IPS-NIHi11 (cell line): ENCODE results near the gene CELF4.
A peak's percentile ranks its signal among the peaks of the same experiment; 100 is the strongest.

Experiments
- DNase-seq: peaks from one replicate; pipeline ENCODE4 v3.0.0; 2012; ENCODE audit warnings: mixed read lengths, low spot score

CELF4 gene

GRCh38 chr18:37572736-37573135 lies 7.1 kb upstream of the CELF4 start:
- DNase-seq, result no peak

DNA sequence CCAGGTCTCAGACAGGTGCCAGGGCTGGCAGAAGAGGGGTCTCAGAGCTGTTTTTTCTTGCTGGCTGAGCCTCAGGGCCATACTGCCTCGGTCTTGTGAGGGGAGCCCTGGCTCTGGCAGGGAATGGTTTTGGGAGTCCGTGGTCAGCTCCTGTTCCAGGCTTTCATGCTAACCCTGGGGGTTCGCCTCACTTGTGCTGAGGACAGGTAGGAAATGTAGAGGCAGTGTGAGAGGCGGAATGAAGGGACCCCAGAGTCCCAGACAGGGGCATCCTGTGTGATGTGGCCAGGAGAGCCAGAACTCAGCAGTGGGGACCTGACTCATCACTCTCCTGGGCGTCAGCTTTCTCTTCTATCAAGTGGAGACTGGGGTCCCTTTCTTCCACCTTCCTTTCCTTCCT lies 5.7 kb upstream of the CELF4 start:
- no peak for DNase-seq

DNA sequence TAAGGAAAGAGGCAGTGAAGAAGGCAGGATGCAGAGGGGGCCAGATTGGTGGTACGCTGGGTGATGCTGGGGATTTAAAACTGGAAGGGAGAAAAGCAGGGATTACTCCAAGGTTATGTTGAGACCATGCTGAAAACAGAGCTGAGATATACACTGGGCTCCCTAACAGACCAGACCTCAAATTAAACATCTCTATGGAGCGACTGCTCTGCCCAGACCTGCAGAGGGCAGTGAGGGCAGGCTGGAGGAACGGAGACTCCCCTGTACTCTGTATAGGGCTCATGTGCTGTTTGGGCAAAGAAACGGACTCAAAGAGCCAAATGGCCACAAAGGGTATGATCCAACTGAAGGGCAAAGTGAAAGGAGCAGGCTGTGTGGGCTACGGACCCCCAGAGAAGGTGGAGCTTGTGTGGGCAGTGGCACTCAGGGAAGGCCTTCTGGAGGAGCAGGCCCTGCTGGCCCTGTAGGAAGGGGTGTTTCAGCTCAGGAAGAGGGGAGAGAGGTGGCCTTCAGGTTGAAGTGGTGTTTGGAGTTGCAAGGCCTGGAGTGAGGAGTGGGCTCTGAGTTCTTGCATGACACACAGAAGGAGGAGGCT lies 4.8 kb upstream of the CELF4 start:
- DNase-seq, result no peak

- no peak for DNase-seq
These were observed 3.1 kb upstream of the CELF4 start for GRCh38 chr18:37568671-37569070.

DNA sequence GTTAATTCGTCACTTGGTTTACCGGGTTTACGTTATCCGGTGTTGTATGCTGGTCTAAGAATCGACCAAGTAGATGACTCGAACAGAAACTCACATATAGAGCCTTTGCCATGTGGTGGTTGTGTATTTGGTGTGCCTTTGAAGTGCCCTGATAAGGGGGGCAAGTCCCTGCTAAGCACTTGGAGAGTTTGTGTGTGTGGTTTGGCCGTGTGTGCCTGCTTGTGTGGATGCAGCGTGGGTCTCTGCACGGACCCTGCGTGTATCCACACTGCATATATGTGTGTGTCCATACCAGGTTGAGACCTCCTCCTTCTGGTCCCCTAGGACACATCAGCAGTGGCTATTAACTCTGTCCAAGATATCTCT lies 2.4 kb upstream of the CELF4 start:
- DNase-seq, result no peak

- no peak for DNase-seq
These were observed 1.7 kb upstream of the CELF4 start for GRCh38 chr18:37567061-37567993.

DNA sequence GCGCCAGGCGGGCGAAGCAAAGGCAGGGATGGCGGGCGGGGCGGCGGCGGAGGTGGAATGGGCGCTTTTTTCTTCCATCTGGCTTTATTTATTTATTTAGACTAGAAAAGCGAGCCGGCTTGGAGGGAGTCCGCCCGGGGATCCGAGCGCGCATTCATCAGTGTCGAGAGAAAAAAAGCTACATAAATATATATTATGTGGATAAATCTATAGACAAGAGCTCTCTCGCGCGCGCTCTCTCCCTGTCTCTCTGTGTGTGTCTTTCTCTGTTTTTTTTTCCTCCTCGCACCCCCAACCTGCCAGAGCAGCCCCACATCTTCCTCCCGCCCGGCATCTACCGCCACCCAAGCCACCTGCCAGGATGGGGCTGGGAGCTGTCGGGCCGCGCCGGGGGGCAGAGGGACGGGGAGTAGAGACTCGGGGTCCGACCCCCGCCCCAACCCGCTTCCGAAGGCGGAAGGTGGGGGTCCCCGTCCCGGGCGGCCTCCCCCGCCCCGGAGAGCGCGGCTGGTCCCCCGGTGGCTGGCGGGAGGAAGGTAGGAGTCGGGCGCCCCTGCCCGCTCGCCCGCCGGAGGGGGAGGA lies 972 bp upstream of the CELF4 start:
- no peak for DNase-seq

DNA sequence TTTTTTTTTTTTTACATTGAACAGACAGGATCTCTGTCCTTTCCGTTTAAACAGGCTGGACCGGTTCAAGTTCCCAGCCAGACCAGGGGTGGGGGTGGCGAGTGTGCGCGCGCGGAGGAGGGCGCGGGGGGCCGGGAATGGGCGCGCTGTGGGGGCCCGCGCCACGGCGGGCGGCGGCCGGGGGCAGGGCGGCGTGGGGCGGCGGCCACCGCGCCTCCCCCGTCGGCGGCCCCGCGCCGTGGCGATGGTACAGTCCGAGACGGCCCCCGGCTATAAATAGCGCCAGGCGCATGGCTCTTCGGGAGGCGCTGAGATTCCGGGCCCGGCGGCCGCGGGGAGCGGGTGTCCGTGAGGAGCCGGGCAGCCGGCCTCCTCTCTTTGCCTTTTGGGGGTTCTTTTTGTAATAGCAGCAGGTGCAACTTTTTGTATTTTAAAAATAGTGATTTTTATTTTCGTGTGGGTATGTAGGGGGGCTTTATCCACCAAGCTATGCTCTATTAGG lies 430 bp upstream of the CELF4 start:
- DNase-seq, result peak; percentile 87

- peak; percentile 84 for DNase-seq
These were observed 892 bp downstream of the CELF4 start for GRCh38 chr18:37564711-37565100.

DNA sequence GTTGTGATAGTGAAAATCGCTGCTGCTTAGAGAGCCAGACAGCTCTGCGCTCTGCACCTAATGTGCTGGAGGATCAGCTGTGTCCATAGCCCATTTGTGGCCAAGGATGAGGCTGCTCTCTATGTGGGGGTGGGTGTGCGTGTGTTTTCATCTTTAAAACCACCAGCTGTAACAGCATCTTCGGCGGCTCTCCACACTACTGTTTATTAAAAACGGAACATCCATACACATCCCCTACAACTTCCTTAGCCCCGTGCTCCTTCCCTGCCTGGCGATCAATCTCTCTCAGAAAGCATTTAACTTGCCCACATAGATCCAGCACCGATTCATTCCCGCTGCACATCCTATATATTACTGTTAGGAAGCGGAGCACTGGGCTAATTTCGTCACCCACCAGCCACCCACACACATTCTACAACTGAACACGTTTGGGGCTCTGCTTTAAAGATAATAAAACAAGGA lies 1.6 kb downstream of the CELF4 start:
- no peak for DNase-seq

DNA sequence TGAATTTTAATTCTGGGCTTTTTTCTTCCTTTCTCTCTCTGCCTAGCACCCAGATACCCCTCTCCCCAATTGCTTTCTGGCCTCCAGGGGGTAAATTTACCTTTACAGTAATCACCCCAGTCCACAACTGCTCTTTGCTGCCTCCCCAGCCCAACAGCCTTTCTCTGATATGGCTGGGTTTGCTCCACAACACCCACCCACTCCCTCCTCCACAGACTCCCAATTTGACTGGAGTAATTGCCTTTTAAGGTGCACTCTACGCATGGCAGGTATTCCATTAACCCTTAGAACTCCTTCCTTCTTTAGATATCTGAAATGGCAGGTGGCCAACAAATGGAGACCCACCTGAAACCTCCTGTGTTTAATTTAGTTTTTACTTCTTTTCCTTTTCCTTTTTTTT lies 3.6 kb downstream of the CELF4 start:
- no peak for DNase-seq

DNA sequence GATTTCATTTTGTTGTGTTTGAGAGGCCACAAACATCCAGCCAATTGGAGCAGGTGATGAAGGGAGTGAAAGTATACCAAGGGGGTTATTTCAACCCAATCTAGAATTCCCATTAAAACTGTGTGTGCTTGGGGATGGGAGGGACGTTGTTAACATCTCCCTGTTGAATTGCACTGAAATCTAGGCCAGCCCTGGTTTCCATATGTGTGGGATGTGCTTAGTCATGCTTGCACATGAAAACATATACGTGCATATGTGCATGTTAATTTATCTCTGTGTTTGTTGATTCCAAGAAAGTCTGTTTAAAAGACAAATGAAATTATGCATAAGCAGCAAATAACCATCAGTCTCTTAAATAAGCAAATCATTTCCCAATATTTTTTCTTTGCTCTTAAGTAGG lies 5.6 kb downstream of the CELF4 start:
- DNase-seq, result no peak

GRCh38 chr18:37559194-37559593 lies 6.4 kb downstream of the CELF4 start:
- no peak for DNase-seq

- DNase-seq, result peak; percentile 77
These were observed 11.2 kb downstream of the CELF4 start for GRCh38 chr18:37554399-37554787.

GRCh38 chr18:37553633-37554398 lies 11.8 kb downstream of the CELF4 start:
- DNase-seq, result peak; percentile 75

DNA sequence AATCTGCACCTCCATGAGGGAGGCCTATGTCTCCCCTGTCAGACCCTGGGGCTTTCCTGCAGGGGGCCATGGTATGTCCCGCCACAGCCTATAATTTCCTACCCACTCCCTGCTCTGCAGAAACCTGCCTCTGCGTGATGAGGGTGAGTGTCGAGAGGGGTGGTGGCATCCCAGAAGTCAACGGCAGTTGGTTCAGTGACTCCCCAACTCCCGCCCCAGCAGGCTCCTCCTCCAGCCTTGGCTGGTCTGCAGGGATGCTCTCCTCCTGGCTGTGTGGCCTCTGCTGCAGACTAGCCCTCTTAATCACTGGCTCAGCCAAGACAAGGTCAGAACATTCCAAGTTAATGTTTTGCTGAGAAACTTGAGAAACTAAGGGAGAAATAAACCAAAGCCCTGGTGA lies 13.3 kb downstream of the CELF4 start:
- DNase-seq, result no peak

DNA sequence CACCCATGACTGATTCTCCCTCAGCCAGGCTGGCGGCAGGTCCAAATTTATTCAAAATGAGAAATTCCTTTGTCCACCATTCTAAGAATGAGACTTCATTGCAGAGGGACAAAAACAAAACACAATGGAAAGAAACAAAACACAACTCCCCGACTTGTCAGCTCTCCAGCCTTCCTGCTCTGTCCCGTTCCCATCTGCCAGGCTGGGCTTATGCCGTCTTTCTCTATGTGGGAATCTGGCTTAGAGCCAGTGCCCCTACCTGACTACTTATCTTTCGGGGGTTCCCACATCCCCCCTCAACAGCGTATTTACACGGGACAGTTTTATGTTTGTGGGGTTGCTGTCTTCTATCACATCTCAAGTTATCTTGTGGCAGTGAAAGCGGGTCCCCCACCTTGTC lies 13.8 kb downstream of the CELF4 start:
- DNase-seq, result no peak

DNA sequence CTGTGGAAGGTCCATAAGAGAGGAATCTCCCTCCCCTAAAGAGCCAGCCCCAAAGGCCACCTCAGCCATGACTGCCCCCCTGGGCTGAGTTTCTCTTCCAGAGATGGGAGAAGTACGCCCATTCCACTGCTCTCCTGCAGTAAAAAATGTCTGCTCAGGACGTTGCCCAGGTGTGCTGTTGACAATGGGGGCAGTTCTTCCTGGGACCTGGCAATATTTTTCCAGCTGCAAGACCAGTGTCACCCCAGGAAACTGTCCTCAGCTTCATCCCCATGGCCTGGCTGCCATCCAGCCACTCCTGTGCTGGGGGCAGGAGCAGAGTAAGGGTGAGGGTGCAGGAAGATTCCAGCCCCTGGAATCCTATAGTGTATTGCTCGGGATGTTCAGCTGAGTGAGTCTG lies 14.3 kb downstream of the CELF4 start:
- DNase-seq, result no peak

DNA sequence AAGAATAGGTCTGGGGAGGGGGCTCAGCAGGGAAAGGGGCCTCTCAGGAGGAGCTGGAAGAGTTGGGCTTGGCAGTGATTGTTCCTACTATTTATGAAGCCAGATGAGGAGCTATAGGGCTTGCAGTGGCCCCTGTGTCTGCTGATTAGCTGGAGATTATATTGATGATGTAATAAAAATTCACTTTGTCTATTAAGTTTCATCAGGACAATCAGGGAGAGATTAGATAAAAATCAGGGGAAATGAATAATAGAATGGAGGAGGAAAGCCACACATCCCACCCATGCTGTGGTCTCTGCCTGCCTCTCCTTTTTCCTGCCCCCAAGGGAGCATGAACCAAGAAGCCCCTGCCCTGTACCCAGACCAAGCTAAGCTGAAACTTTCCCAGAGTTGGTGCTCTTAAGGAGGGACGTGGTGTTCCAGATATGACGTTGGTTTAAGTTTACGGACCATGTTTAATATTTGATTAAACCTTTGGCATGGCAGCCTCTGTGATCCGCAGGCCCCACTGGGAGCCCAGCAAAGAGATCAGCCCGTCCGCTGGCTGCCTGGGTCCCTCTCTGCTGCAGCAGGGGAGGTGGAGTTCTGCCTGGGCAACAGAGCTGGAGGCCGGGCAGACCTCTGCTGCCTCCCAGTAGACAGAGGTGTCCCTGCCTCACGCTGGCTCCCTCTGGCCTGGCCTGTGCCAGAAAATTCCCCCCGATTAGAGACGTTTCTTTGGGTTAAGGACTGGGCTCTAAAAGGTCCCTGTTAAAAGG lies 15.3 kb downstream of the CELF4 start:
- no peak for DNase-seq

- no peak for DNase-seq
These were observed 16.8 kb downstream of the CELF4 start for GRCh38 chr18:37548679-37549289.

- DNase-seq, result no peak
These were observed 18.3 kb downstream of the CELF4 start for GRCh38 chr18:37547196-37547827.
